ENCODE measurements around the gene VSIR.

DNA sequence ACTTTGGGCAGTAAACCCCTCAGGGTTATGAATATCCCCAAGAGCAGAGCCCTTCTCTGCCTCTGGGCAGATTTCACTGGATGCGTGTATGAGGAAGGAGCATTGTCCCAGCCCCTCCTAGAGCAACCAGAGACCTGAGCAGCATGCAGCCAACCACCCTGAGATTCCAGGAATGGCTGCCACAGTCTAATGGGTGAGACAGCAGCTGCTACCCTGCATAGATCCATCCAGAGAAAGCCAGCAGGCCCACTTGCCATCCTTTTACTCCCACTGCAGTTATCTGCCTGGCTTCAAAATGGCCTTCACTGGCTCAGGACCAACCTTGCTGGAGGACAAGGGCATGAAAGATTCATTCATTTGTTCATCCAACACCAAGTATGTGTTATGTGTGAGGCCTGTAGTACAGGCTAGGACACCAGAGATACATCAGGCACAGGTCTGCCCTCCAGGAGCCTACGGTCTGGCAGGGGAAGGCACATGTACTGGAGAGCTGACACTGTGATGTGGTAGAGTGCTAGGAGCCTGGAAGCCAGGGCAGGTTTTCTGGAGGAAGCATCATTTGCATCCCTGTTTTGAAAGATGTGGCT lies 27.6 kb downstream of the VSIR start:
- no peak for TF ChIP-seq POLR2AphosphoS5 (IDR thresholded peaks at IDR 0.05; ENCODE audit: low read depth, low read length)
- no peak for TF ChIP-seq POLR2A (IDR thresholded peaks at IDR 0.05; ENCODE audit: low read depth, low read length)
- no peak for TF ChIP-seq SPI1 (IDR thresholded peaks at IDR 0.05; ENCODE audit: low read depth, low read length)
- TF ChIP-seq TAF1 (IDR thresholded peaks at IDR 0.05; ENCODE audit: low read depth, low read length): no peak
- no peak for TF ChIP-seq POU2F2 (IDR thresholded peaks at IDR 0.05; ENCODE audit: low read depth, low read length)
- TF ChIP-seq PAX5 (IDR thresholded peaks at IDR 0.05; ENCODE audit: insufficient read depth, low read length, severe bottlenecking): no peak
